HG03135 (cell line): ENCODE results near the gene CPEB3.
A peak's percentile ranks its signal among the peaks of the same experiment; 100 is the strongest.

Experiments used
- ATAC-seq: cut with Tn5 transposase; IDR thresholded peaks from one replicate; pipeline ENCODE4 v1.9.1; 2021; ENCODE audit warnings: mild to moderate bottlenecking, moderate library complexity; ENCODE audit not compliant: unreplicated experiment

The CPEB3 gene

GRCh38 chr10:92268748-92269147 is 22.1 kb downstream of the CPEB3 start:
- ATAC-seq: no peak

DNA sequence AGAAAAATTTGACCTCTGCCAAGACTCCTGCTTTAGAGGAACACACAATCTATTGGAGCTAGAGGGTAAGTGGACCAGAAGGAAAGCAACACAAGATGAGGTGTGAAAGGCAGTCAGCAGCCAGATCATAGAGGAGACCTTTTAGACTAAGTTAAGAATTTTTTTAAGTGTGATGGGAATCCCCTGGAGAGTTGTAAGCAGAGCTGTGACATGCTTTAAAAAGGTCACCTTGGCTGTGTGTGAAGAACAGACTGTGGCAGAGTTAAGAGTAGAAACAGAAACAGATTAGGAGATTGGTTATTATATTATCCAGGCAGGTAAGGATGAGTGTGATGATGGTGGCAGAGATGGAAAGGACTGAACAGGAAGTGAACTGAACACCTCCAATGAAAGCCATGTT is 23.5 kb downstream of the CPEB3 start:
- ATAC-seq: no peak

DNA sequence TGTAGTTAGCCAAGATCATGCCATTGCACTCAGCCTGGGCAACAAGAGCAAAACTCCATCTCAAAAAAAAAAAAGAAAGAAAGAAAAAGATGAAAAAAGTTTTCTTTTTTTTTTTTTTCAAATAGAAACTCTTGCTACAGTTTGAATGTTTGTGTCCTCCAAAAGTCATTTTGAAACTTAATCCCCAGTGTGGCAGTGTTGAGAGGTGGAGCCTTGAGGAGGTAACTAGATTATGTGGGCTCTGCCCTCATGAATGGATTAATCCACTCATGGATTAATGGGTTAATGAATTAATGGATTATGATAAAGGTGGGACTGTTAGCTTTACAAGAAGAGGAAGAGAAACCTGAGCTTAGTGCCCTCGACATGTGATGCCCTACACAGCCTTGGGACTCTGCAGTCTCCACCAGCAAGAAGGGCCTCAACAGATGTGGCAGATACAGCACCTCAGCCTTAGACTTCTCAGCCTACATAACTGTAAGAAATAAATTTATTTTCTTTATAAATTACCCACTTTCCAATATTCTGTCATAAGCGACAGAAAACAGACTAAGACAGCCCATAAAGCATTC is 25.1 kb downstream of the CPEB3 start:
- ATAC-seq: no peak

GRCh38 chr10:92264249-92264648 is 26.6 kb downstream of the CPEB3 start:
- ATAC-seq: no peak

DNA sequence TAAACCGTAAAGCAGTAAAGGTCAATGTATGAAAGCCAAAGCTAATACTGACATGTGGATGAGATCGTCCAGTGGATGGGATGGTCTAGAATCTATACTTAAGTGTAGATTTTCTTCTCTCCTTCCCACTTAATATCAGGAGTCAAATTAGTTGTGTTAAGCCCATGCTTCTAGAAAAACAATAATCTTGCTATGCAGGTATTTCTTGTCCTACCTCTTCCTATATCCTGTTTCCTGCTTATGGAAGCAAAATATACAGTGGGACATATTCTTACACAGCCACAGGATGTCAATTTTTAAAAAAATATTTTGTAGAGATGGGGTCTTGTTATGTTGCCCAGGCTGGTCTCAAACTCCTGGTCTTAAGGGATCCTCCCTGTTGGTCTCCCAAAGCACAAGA is 27.5 kb downstream of the CPEB3 start:
- ATAC-seq: no peak

- no peak for ATAC-seq
Observed at GRCh38 chr10:92248566-92248965, 42.3 kb downstream of the CPEB3 start.

DNA sequence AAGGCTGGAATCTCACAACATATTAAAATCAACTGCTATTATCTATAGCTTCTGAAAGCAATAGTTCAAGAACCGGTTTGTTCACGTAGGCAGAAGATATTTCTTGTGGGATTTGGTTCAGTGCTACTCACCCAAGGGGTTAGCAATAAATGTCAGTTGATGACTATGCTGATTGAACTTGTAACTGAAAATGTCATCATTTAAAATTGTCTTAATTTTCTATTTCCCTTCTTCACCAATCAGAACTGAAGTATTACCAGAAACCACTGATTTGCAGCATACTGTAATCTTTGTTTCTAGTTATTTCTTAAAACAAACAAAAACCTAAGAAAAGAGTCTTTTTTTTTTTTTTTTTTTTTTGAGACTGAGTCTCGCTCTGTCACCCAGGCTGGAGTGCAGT is 46.1 kb downstream of the CPEB3 start:
- ATAC-seq: no peak

DNA sequence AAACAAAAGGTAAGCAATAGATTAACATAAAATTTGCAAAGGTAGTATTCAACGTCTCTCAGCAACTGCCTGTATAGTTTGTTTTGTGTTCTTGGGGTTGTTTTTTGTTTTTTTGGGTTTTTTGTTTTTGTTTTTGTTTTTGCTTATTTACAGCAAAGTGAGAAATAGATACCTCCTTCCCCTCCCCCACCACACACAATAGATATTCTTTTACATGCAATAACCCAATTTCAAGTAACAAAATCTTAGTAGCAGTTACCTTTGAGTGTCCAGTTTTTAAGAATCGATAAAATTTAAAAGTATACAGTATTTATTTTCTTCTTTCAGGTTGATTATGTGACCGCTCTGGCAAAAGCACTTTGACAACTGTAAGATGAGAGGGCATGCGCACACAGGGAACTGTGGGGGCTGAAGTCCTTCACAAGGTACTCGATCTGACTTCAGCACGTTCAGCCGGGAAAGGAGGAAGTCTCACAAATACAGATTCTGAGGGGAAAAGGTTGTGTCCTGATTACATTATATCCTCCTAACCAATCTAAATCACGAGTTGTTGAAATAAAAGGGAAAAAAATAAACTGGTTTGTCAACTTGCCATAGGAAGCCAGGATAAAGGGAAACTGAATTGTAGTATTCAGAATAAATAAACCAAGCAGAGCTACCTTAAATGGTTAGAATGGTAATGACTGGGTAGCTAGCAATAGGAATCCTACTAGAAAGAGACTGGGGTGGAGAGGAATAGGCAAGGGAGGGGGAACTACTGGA is 47.8 kb downstream of the CPEB3 start:
- ATAC-seq: no peak

- no peak for ATAC-seq
Observed at GRCh38 chr10:92242380-92242779, 48.5 kb downstream of the CPEB3 start.

DNA sequence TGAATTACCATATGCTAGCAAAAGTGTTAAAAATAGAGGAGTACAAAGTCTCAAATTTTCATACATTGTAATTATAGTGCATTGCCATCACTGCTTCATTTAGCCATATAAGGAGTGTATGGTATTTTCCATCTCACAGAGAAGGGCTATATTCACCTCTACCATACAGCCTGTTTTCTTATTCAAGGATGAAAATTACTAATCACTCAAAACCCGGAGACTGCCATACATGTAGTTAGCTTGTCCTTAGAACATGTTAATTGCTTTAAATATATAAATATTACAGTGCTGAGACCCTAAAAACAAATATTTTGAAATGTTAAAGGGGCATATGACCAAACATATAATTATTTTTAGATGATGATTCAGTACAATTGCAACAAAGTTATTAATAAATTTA is 49.4 kb downstream of the CPEB3 start:
- no peak for ATAC-seq

- ATAC-seq: no peak
Observed at GRCh38 chr10:92241158-92241500, 49.7 kb downstream of the CPEB3 start.

- peak; percentile 56 for ATAC-seq
Observed at GRCh38 chr10:92240289-92241157, 50.4 kb downstream of the CPEB3 start.

GRCh38 chr10:92239600-92240288 is 51.1 kb downstream of the CPEB3 start:
- ATAC-seq: peak; percentile 38

GRCh38 chr10:92239151-92239599 is 51.7 kb downstream of the CPEB3 start:
- no peak for ATAC-seq

GRCh38 chr10:92238586-92239098 is 52.2 kb downstream of the CPEB3 start:
- ATAC-seq: no peak

- no peak for ATAC-seq
Observed at GRCh38 chr10:92238054-92238585, 52.8 kb downstream of the CPEB3 start.

DNA sequence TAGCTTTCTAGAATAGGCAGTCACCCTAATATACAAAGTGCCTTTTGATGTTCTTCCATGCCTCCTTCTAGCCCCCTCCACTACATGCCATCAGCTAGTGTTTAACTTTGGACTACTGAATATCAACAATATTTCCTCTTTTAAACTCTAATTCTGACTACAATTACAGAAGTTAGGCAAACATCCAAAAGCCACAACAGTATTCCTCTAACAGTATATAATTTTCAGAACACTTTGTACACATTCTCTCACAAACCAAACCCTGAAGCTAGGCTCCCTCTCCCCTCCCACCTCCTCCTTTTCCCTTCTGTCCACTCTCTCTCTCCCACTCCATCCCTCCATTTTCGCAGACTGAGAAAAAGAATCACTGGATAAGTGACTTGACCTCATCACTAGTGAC is 59.7 kb downstream of the CPEB3 start:
- ATAC-seq: no peak

DNA sequence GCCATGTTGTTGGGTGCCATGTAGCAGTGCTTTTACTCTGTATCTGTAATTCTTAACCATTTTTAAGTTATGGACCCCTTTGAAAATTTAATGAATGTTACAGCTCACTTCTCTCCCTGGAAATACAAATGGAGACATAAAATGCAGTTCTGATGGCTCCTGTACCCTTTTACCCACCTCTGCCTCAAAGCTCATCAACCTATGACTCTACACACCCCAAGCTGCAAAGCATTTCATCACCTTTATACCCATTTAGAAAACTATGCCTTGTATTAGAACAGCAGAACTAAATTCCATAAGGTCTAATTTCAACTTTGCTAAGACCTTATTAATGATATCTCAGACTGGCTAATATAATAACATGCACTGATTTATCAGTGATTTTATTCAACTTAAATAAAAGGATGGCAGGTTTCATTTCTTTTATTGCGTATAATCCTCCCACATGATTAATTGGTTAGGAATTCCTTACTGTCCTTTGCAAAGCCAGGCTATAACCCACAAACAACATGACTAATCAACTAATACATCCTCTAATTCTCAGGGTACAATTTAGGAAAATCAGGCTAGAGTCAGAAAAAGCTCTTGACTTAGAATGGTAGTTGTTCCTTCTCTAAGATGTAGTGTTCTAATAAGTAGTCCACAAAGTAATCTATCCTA is 68.1 kb downstream of the CPEB3 start:
- no peak for ATAC-seq

DNA sequence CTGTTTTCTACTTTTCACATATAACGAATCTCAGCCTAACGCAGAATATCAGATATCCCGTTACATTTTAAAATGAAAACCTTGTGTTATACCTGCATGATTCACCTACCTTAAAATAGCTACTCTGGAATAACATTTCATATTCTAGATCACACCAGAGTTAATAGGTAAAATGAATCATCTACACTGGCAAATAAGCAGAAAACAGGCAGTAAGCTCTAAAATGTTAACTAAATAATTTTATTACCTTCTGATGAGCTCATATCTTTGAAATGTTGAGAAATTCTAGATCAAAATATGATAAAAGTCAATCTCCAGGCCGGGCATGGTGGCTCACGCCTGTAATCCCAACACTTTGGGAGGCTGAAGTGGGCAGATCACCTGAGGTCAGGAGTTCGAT is 71.3 kb downstream of the CPEB3 start:
- no peak for ATAC-seq

DNA sequence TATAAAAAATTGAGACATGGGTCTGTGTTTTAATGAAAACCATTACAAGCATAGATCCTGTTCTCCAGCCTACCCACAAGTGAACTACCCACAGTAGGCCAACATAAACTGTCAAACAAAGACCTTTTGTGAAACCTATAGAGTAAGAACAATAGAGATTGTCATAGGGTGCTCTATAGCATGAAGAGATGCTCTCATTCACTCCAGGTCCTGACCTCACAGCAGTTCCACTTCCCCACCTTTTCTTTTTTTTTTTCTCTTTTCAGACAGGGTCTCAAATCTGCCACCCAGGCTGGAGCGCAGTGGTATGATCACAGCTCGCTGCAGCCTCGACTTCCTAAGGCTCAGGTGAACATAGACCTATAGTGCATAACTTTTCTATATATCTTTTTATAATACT is 72.3 kb downstream of the CPEB3 start:
- no peak for ATAC-seq
